ENCODE measurements around the gene FERMT2. TPM values are rescaled to one million over a fixed set of nuclear protein-coding genes. Genes with fewer than 3 reads are reported as not detected.
A peak's percentile ranks its signal among the peaks of the same experiment; 100 is the strongest.

FERMT2 gene
- total and polyA plus RNA-seq, 9 of the 15 experiments (the other 6 are each of a cell fraction or from before 2014, with no cell fraction given), result 0.10 to 1.3 (median 0.40) TPM

DNA sequence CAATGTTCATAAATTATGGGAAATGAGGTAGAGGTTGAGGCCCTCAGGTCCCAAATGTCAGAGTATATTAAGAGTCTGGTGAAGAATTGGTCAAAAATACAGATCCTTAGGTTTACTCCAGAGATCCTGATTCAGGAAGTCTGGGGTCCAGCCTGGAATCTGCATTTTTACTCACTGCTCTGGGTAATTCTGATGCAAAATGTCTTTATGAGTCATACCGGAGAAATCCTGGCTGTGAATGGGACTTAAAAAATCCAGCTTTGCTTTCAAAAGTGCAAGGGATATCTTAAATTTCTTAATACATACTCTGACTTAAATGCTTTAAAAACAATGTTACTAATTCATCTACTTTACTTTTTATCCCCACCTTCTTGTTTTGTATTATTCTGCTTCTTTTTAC, 74.5 kb downstream of the FERMT2 start:
- intact Hi-C loops (cut with micrococcal nuclease), result no loop called here
- in situ Hi-C loops (cut with MboI), result no loop called here
- Histone ChIP-seq H2AFZ (ENCODE audit: low read depth, low read length) (no peak overlapping the region), H3K9ac (ENCODE audit: insufficient read depth in 1 of 2, low read depth in 2 of 2, low read length in 2 of 2) (no peak overlapping the region), H3K9me1 (ENCODE audit: control insufficient read depth, insufficient read depth, low read length) (no peaks in the 10 kb centered on the region), H3K4me2 (ENCODE audit: insufficient read depth, low read length) (no peak overlapping the region), H4K20me1 (replicated peaks; ENCODE audit: control insufficient read depth, insufficient read depth, low read length) (no peaks in the 10 kb centered on the region), H3K4me1 (replicated peaks in 1 of 2; ENCODE audit: control insufficient read depth in 2 of 2, insufficient read depth in 2 of 2, low read length in 2 of 2) (no peaks in the 10 kb centered on the region), H3K4me3 (no peak overlapping the region), H3K79me2 (ENCODE audit: control insufficient read depth, insufficient read depth, low read length) (no peaks in the 10 kb centered on the region), H3K36me3 (ENCODE audit: control insufficient read depth, insufficient read depth, low read length) (no peaks in the 10 kb centered on the region), H3K27me3 (ENCODE audit: control insufficient read depth in 2 of 2, insufficient read depth in 2 of 2, low read length in 2 of 2) (0 out of 5 replicates have a peak, but pooled peaks cover 0 to 6% of the 10 kb centered on the region in 2 experiments), H3K27ac (ENCODE audit: extremely low read depth, low read depth, low read length) (no peak overlapping the region), H3K9me3 (replicated peaks; ENCODE audit: control insufficient read depth, insufficient read depth, low read depth, low read length) (no peaks in the 10 kb centered on the region)
- 33% methylated on average over 1 of the region's 1 CpG for WGBS (ENCODE audit: insufficient coverage, low coverage, missing lambda C conversion rate)
- ATAC-seq, result no peak
- DNase-seq (ENCODE audit: extremely low read depth in 1 of 4, low spot score in 3 of 4), result no peak
- no TSS peak for BruUV-seq (replicated peaks)
- no peak for FAIRE-seq
- ChIA-PET CTCF (ENCODE audit: low intra/inter-chr PET ratio) (no interaction called here), POLR2A (no interaction called here)
- no peak for TF ChIP-seq KHSRP (IDR thresholded peaks at IDR 0.05)
- TF ChIP-seq NCOR1 (IDR thresholded peaks at IDR 0.05), result no peak
- TF ChIP-seq BCOR (IDR thresholded peaks at IDR 0.05), result no peak
- no peak for TF ChIP-seq TFAM (CRISPR knock-in tag; conservative IDR thresholded peaks at IDR 0.05)

DNA sequence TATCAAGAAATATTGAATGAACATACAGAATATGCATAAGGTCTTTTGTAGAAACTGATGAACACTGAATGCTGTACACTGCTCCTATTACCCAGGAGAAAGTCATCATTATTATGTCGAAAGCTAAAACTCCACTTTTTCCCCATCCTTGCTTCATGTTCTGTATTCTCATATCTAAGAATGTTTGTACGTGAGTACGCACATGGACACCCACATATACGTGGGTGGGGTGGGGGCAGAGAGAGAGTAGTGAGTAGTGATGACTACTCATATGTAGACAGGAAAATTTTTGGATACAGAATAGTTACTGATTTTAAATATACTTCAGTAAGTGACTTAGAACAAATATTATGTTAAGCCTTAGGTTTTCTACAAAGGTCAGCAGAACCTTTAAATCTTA, 75.1 kb downstream of the FERMT2 start:
- H3K79me2 ChIP-seq (ENCODE audit: control insufficient read depth, insufficient read depth, low read length), result no peaks in the 10 kb centered on the region
- intact Hi-C loops (cut with micrococcal nuclease) (no loop called here), in situ Hi-C loops (cut with MboI) (no loop called here)
- WGBS (ENCODE audit: insufficient coverage, low coverage, missing lambda C conversion rate), result 5% methylated on average over 4 of the region's 4 CpGs
- H3K9me3 ChIP-seq (replicated peaks; ENCODE audit: control insufficient read depth, insufficient read depth, low read depth, low read length), result no peaks in the 10 kb centered on the region
- TF ChIP-seq, protein P1, sequence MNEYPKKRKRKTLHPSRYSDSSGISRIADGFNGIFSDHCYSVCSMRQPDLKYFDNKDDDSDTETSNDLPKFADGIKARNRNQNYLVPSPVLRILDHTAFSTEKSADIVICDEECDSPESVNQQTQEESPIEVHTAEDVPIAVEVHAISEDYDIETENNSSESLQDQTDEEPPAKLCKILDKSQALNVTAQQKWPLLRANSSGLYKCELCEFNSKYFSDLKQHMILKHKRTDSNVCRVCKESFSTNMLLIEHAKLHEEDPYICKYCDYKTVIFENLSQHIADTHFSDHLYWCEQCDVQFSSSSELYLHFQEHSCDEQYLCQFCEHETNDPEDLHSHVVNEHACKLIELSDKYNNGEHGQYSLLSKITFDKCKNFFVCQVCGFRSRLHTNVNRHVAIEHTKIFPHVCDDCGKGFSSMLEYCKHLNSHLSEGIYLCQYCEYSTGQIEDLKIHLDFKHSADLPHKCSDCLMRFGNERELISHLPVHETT (CRISPR knock-in tag; conservative IDR thresholded peaks at IDR 0.05 in 1 of 2, IDR thresholded peaks at IDR 0.05 in 1 of 2), result no peak
- TF ChIP-seq POLR2G (IDR thresholded peaks at IDR 0.05; ENCODE audit: low read depth, low read length), result no peak
- TF ChIP-seq EGR1 (conservative IDR thresholded peaks at IDR 0.05), result 0 out of 2 replicates have a peak, but pooled peaks have one; percentile 36
- TF ChIP-seq FOXK2 (conservative IDR thresholded peaks at IDR 0.05 in 1 of 2, IDR thresholded peaks at IDR 0.05 in 1 of 2; ENCODE audit: low read depth in 2 of 2), result no peak
- TF ChIP-seq LEF1 (IDR thresholded peaks at IDR 0.05), result no peak
- no peak for TF ChIP-seq ZNF780A (CRISPR knock-in tag; IDR thresholded peaks at IDR 0.05)
- TF ChIP-seq ZNF589 (CRISPR knock-in tag; IDR thresholded peaks at IDR 0.05; ENCODE audit: low read depth), result no peak
- no peak for TF ChIP-seq SREBF2 (CRISPR knock-in tag; IDR thresholded peaks at IDR 0.05)
- DNase-seq (ENCODE audit: extremely low read depth in 1 of 4, low spot score in 3 of 4) (no peak), FAIRE-seq (no peak), ATAC-seq (no peak)
- BruUV-seq (replicated peaks), result no TSS peak
- H3K4me1 ChIP-seq (replicated peaks in 1 of 2; ENCODE audit: control insufficient read depth in 2 of 2, insufficient read depth in 2 of 2, low read length in 2 of 2), result no peaks in the 10 kb centered on the region
- H3K36me3 ChIP-seq (ENCODE audit: control insufficient read depth, insufficient read depth, low read length), result no peaks in the 10 kb centered on the region
- no peaks in the 10 kb centered on the region for H3K9me1 ChIP-seq (ENCODE audit: control insufficient read depth, insufficient read depth, low read length)
- H3K4me2 ChIP-seq (ENCODE audit: insufficient read depth, low read length), result no peak overlapping the region
- no peak overlapping the region for H3K4me3 ChIP-seq
- H4K20me1 ChIP-seq (replicated peaks; ENCODE audit: control insufficient read depth, insufficient read depth, low read length), result no peaks in the 10 kb centered on the region
- 0 out of 5 replicates have a peak, but pooled peaks cover 0 to 6% of the 10 kb centered on the region in 2 experiments for H3K27me3 ChIP-seq (ENCODE audit: control insufficient read depth in 2 of 2, insufficient read depth in 2 of 2, low read length in 2 of 2)
- ChIA-PET CTCF (ENCODE audit: low intra/inter-chr PET ratio) (no interaction called here), POLR2A (no interaction called here)
- no peak overlapping the region for H3K27ac ChIP-seq (ENCODE audit: extremely low read depth, low read depth, low read length)
- no peak overlapping the region for H2AFZ ChIP-seq (ENCODE audit: low read depth, low read length)
- no peak overlapping the region for H3K9ac ChIP-seq (ENCODE audit: insufficient read depth in 1 of 2, low read depth in 2 of 2, low read length in 2 of 2)

Data from K562 (cell line).